ENCODE results near the gene FYB2. TPM values are rescaled to one million over a fixed set of nuclear protein-coding genes. Genes with fewer than 3 reads are reported as not detected.

The FYB2 gene
- total and polyA plus RNA-seq, 9 donors = 0.06 to 0.82 (median 0.18) TPM; not detected in 5

- H3K36me3 ChIP-seq (ENCODE audit: control insufficient read depth, insufficient read depth, low read length) = no peaks in the 10 kb centered on the region
- 87% methylated on average over 3 of the region's 3 CpGs for WGBS (ENCODE audit: insufficient coverage)
- H3K4me1 ChIP-seq (ENCODE audit: control insufficient read depth, insufficient read depth, low read length) = no peaks in the 10 kb centered on the region
- H3K4me3 ChIP-seq (ENCODE audit: low read length) = no peak overlapping the region
- DNase-seq = no peak
- H3K9me3 ChIP-seq (replicated peaks; ENCODE audit: control insufficient read depth, low read depth, low read length) = no peaks in the 10 kb centered on the region
- no peaks in the 10 kb centered on the region for H3K27me3 ChIP-seq (ENCODE audit: control insufficient read depth, insufficient read depth, low read length)
- no peak overlapping the region for H3K27ac ChIP-seq (ENCODE audit: low read length)
Observed at GRCh38 chr1:56745231-56745630, 74.0 kb downstream of the FYB2 start.

- Histone ChIP-seq H3K4me1 (ENCODE audit: control insufficient read depth, insufficient read depth, low read length) (no peaks in the 10 kb centered on the region), H3K36me3 (ENCODE audit: control insufficient read depth, insufficient read depth, low read length) (no peaks in the 10 kb centered on the region), H3K27me3 (ENCODE audit: control insufficient read depth, insufficient read depth, low read length) (peaks cover 4% of the 10 kb centered on the region), H3K4me3 (ENCODE audit: low read length) (no peak overlapping the region), H3K9me3 (replicated peaks; ENCODE audit: control insufficient read depth, low read depth, low read length) (no peaks in the 10 kb centered on the region), H3K27ac (ENCODE audit: low read length) (no peak overlapping the region)
- WGBS (ENCODE audit: insufficient coverage) = 86% methylated on average over 1 of the region's 2 CpGs
- DNase-seq = no peak
Observed at GRCh38 chr1:56728964-56729363, 90.2 kb downstream of the FYB2 start.

GRCh38 chr1:56726706-56727105, 92.5 kb downstream of the FYB2 start:
- Histone ChIP-seq H3K4me3 (ENCODE audit: low read length) (no peak overlapping the region), H3K9me3 (replicated peaks; ENCODE audit: control insufficient read depth, low read depth, low read length) (no peaks in the 10 kb centered on the region), H3K4me1 (ENCODE audit: control insufficient read depth, insufficient read depth, low read length) (no peaks in the 10 kb centered on the region), H3K27ac (ENCODE audit: low read length) (no peak overlapping the region), H3K36me3 (ENCODE audit: control insufficient read depth, insufficient read depth, low read length) (no peaks in the 10 kb centered on the region), H3K27me3 (ENCODE audit: control insufficient read depth, insufficient read depth, low read length) (peaks cover 4% of the 10 kb centered on the region)
- DNase-seq = no peak

GRCh38 chr1:56719171-56719570, 100.0 kb downstream of the FYB2 start:
- whole genome bisulfite sequencing (ENCODE audit: insufficient coverage) = no CpG with 5 or more reads among the region's 1 CpG
- no peak for DNase-seq
- Histone ChIP-seq H3K9me3 (replicated peaks; ENCODE audit: control insufficient read depth, low read depth, low read length) (no peaks in the 10 kb centered on the region), H3K27me3 (ENCODE audit: control insufficient read depth, insufficient read depth, low read length) (no peaks in the 10 kb centered on the region), H3K27ac (ENCODE audit: low read length) (no peak overlapping the region), H3K36me3 (ENCODE audit: control insufficient read depth, insufficient read depth, low read length) (no peaks in the 10 kb centered on the region), H3K4me3 (ENCODE audit: low read length) (no peak overlapping the region), H3K4me1 (ENCODE audit: control insufficient read depth, insufficient read depth, low read length) (no peaks in the 10 kb centered on the region)

- Histone ChIP-seq H3K4me3 (ENCODE audit: low read length) (no peak overlapping the region), H3K27ac (ENCODE audit: low read length) (no peak overlapping the region), H3K36me3 (ENCODE audit: control insufficient read depth, insufficient read depth, low read length) (no peaks in the 10 kb centered on the region), H3K9me3 (replicated peaks; ENCODE audit: control insufficient read depth, low read depth, low read length) (no peaks in the 10 kb centered on the region), H3K4me1 (ENCODE audit: control insufficient read depth, insufficient read depth, low read length) (no peaks in the 10 kb centered on the region), H3K27me3 (ENCODE audit: control insufficient read depth, insufficient read depth, low read length) (no peaks in the 10 kb centered on the region)
- no CpG with 5 or more reads among the region's 1 CpG for WGBS (ENCODE audit: insufficient coverage)
- DNase-seq = no peak
Observed at GRCh38 chr1:56715156-56715555, 104.0 kb downstream of the FYB2 start.

- Histone ChIP-seq H3K4me3 (ENCODE audit: low read length) (no peak overlapping the region), H3K27me3 (ENCODE audit: control insufficient read depth, insufficient read depth, low read length) (no peaks in the 10 kb centered on the region), H3K9me3 (replicated peaks; ENCODE audit: control insufficient read depth, low read depth, low read length) (no peaks in the 10 kb centered on the region), H3K4me1 (ENCODE audit: control insufficient read depth, insufficient read depth, low read length) (no peaks in the 10 kb centered on the region), H3K36me3 (ENCODE audit: control insufficient read depth, insufficient read depth, low read length) (no peaks in the 10 kb centered on the region), H3K27ac (ENCODE audit: low read length) (no peak overlapping the region)
- DNase-seq = no peak
- no CpG with 5 or more reads among the region's 1 CpG for WGBS (ENCODE audit: insufficient coverage)
Observed at GRCh38 chr1:56713112-56713511, 106.1 kb downstream of the FYB2 start.

GRCh38 chr1:56712150-56712549, 107.1 kb downstream of the FYB2 start:
- H3K4me1 ChIP-seq (ENCODE audit: control insufficient read depth, insufficient read depth, low read length) = no peaks in the 10 kb centered on the region
- H3K27me3 ChIP-seq (ENCODE audit: control insufficient read depth, insufficient read depth, low read length) = no peaks in the 10 kb centered on the region
- H3K36me3 ChIP-seq (ENCODE audit: control insufficient read depth, insufficient read depth, low read length) = peaks cover 2% of the 10 kb centered on the region
- H3K4me3 ChIP-seq (ENCODE audit: low read length) = no peak overlapping the region
- no peaks in the 10 kb centered on the region for H3K9me3 ChIP-seq (replicated peaks; ENCODE audit: control insufficient read depth, low read depth, low read length)
- no peak overlapping the region for H3K27ac ChIP-seq (ENCODE audit: low read length)
- WGBS (ENCODE audit: insufficient coverage) = no CpG with 5 or more reads among the region's 1 CpG
- DNase-seq = no peak

- H3K27me3 ChIP-seq (ENCODE audit: control insufficient read depth, insufficient read depth, low read length) = no peaks in the 10 kb centered on the region
- peaks cover 6% of the 10 kb centered on the region for H3K36me3 ChIP-seq (ENCODE audit: control insufficient read depth, insufficient read depth, low read length)
- H3K27ac ChIP-seq (ENCODE audit: low read length) = no peak overlapping the region
- no peak overlapping the region for H3K4me3 ChIP-seq (ENCODE audit: low read length)
- no peak for DNase-seq
- H3K4me1 ChIP-seq (ENCODE audit: control insufficient read depth, insufficient read depth, low read length) = no peaks in the 10 kb centered on the region
- no peaks in the 10 kb centered on the region for H3K9me3 ChIP-seq (replicated peaks; ENCODE audit: control insufficient read depth, low read depth, low read length)
Observed at GRCh38 chr1:56710646-56711045, 108.6 kb downstream of the FYB2 start.

- Histone ChIP-seq H3K27ac (ENCODE audit: low read length) (no peak overlapping the region), H3K4me3 (ENCODE audit: low read length) (no peak overlapping the region), H3K27me3 (ENCODE audit: control insufficient read depth, insufficient read depth, low read length) (no peaks in the 10 kb centered on the region), H3K36me3 (ENCODE audit: control insufficient read depth, insufficient read depth, low read length) (peaks cover 6% of the 10 kb centered on the region), H3K4me1 (ENCODE audit: control insufficient read depth, insufficient read depth, low read length) (no peaks in the 10 kb centered on the region), H3K9me3 (replicated peaks; ENCODE audit: control insufficient read depth, low read depth, low read length) (no peaks in the 10 kb centered on the region)
- DNase-seq = no peak
- WGBS (ENCODE audit: insufficient coverage) = no CpG with 5 or more reads among the region's 2 CpGs
Observed at GRCh38 chr1:56709995-56710394, 109.2 kb downstream of the FYB2 start.

GRCh38 chr1:56709269-56709880, 109.8 kb downstream of the FYB2 start:
- H3K4me1 ChIP-seq (ENCODE audit: control insufficient read depth, insufficient read depth, low read length) = no peaks in the 10 kb centered on the region
- no peak overlapping the region for H3K4me3 ChIP-seq (ENCODE audit: low read length)
- peak; percentile 74 for DNase-seq
- no peak overlapping the region for H3K27ac ChIP-seq (ENCODE audit: low read length)
- H3K9me3 ChIP-seq (replicated peaks; ENCODE audit: control insufficient read depth, low read depth, low read length) = no peaks in the 10 kb centered on the region
- no peaks in the 10 kb centered on the region for H3K27me3 ChIP-seq (ENCODE audit: control insufficient read depth, insufficient read depth, low read length)
- peaks cover 6% of the 10 kb centered on the region for H3K36me3 ChIP-seq (ENCODE audit: control insufficient read depth, insufficient read depth, low read length)
- WGBS (ENCODE audit: insufficient coverage) = 20% methylated on average over 1 of the region's 2 CpGs

GRCh38 chr1:56707379-56707778, 111.8 kb downstream of the FYB2 start:
- peaks cover 10% of the 10 kb centered on the region for H3K36me3 ChIP-seq (ENCODE audit: control insufficient read depth, insufficient read depth, low read length)
- H3K27ac ChIP-seq (ENCODE audit: low read length) = no peak overlapping the region
- no peaks in the 10 kb centered on the region for H3K27me3 ChIP-seq (ENCODE audit: control insufficient read depth, insufficient read depth, low read length)
- no peaks in the 10 kb centered on the region for H3K9me3 ChIP-seq (replicated peaks; ENCODE audit: control insufficient read depth, low read depth, low read length)
- 77% methylated on average over 2 of the region's 4 CpGs for WGBS (ENCODE audit: insufficient coverage)
- H3K4me1 ChIP-seq (ENCODE audit: control insufficient read depth, insufficient read depth, low read length) = no peaks in the 10 kb centered on the region
- DNase-seq = no peak
- H3K4me3 ChIP-seq (ENCODE audit: low read length) = no peak overlapping the region
